ENCODE measurements around the gene DZIP1L.
"Not testable (repeated sequence)": the region's sequence is repeated elsewhere in the genome, so short reads cannot be mapped to it uniquely, and the experiment has no call there.

Gene DZIP1L

GRCh38 chr3:138114431-138114918, 933 bp downstream of the DZIP1L start:
- DNase-seq (ENCODE audit: low read depth in 2 of 2), result no peak

DNA sequence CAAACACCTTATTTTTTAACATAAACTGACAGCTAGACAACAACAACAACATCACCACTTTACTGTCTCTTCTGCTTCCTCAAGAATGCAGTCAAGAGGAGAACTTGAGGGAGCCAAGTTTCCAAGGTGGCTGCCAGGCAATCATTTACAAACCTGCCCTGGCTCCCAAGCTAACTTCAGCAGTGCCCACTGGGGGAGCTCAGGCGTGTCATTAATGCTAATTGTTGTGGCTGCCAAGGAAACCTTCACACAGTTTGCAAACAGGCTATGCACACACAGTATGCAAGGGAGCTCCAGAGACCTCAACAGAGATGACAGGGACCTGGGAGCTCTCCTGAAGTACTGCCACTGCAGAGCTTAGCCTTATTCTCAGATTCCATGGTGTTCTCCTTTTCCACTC, 2.1 kb downstream of the DZIP1L start:
- no peak for DNase-seq (ENCODE audit: low read depth in 2 of 2)

GRCh38 chr3:138112362-138112761, 3.0 kb downstream of the DZIP1L start:
- no peak for DNase-seq (ENCODE audit: low read depth in 2 of 2)

DNA sequence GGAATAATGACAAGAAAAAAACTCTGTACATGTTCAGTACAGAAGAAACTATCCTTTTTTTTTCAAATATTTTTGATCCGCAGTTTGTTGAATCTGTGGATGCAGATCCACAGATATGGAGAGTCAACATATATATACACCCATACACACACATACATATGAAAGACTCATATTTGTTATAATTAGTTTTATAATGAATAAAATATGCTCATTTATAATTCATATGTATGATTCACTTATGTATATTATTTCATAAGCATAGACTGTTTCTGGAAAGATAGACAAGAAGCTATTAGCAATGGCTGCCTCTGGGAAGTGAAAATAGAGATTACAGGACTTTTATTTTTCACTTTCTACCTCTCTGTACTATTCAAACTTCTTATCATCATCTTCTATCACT, 9.8 kb downstream of the DZIP1L start:
- no peak for DNase-seq (ENCODE audit: low read depth in 2 of 2)

- no peak for DNase-seq (ENCODE audit: low read depth in 2 of 2)
Observed at GRCh38 chr3:138103466-138103865, 11.9 kb downstream of the DZIP1L start.

DNA sequence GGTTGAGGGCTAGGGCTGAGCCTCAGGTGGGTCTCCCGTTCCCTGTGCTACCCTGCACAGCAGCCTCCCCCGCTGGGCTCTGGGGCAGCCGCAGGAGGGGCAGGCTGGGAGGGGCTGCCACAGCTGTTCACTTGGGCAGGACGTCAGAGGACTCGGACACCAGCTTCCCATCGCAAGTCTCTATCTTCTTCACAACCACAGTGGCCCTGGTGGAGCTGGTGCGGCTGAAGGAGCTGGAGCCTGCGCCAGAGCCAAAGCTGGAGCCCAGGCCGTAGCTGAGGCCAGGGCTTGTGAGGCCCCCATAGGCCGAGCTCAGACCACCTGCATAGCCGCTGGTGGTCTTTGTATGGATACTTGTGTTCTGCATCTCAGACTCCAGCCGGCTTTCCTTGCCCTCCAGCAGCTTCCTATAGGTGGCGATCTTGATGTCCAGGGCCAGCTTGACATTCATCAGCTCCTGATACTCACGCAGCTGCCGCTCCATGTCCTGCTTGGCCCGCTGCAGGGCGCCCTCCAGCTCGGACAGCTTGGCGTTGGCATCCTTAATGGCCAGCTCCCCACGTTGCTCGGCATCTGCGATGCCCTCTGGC, 14.0 kb downstream of the DZIP1L start:
- DNase-seq (ENCODE audit: low read depth in 2 of 2), result not testable (repeated sequence)

GRCh38 chr3:138099417-138099816, 16.0 kb downstream of the DZIP1L start:
- DNase-seq (ENCODE audit: low read depth in 2 of 2), result no peak

- no peak for DNase-seq (ENCODE audit: low read depth in 2 of 2)
Observed at GRCh38 chr3:138097192-138098172, 17.9 kb downstream of the DZIP1L start.

DNA sequence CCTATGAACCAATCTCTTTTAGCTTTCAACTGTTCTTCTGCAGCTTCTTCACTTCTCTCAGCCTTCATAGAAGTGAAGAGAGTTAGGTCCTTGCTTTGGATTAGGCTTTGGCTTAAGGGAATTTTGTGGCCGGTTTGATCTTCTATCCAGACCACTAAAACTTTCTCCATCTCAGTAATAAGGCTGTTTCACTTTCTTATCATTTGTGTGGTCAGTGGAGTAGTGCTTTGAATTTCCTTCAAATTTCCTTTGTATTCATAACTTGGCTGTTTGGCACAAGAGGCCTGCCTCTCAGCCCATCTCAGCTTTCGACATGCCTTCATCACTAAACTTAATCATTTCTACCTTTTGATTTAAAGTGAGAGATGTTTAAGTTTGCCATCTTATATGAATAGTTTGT, 21.7 kb downstream of the DZIP1L start:
- no peak for DNase-seq (ENCODE audit: low read depth in 2 of 2)

DNA sequence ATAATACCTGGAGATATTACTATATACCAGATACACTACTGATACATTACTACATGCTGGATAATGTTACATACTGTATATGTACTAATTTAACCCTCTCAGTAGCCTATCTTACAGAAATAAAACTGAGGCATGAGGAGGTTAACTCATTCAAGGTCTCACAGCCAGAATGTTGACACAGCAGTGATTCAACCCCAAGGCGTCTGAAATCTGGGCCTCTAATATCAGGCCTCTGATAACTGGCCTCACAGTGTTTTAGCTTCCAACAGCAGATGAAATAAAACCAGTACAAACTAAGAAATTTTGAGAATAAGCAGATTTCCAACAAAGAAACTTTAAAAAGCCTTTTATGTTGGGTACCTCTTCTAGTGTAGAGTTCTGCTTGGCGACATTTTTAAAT, 23.4 kb downstream of the DZIP1L start:
- DNase-seq (ENCODE audit: low read depth in 2 of 2), result no peak

DNA sequence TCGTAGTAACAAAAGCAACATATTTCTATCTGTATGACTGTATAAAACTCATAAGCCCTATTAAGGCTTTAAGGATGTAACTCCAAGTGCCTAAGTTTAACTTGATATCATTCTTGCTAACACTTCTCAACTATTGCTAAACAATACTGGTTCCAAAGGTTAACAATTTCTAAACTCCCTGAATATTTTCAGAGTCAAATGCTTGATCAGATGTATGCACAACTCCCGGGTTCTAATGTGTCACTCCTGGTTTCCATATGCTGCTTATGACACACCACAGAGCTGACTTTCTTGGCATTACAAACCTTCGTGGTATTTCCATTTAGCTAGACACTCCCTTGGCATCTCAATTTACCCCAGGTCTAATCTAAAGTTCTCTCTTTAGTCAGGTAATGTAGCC, 26.3 kb downstream of the DZIP1L start:
- DNase-seq (ENCODE audit: low read depth in 2 of 2), result peak in 1 of 2 experiments; percentile 23

DNA sequence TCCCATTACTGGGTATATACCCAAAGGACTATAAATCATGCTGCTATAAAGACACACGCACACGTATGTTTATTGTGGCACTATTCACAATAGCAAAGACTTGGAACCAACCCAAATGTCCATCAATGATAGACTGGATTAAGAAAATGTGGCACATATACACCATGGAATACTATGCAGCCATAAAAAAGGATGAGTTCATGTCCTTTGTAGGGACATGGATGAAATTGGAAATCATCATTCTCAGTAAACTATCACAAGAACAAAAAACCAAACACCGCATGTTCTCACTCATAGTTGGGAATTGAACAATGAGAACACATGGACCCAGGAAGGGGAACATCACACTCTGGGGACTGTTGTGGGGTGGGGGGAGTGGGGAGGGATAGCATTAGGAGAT, 29.7 kb downstream of the DZIP1L start:
- not testable (repeated sequence) for DNase-seq (ENCODE audit: low read depth in 2 of 2)

DNA sequence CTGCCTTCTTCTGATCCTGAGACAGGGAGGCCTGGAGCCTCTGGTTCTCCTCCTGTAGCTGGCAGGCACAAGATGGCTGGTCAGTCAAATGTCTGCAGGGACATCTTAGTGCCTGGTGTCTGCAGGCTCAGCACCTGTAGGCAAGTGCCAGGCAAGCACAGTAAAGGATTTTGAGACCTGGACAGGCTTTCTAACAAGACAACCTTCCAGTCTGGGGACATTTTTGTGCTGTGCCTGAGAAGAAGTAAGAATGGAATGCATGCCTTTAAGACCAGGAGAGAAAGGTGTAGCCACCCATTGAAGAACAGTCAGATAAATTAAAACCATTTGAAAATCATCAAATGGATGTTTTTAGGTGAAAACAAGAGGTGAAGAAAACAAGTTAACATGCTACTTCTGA, 31.2 kb downstream of the DZIP1L start:
- no peak for DNase-seq (ENCODE audit: low read depth in 2 of 2)

- DNase-seq (ENCODE audit: low read depth in 2 of 2), result no peak
Observed at GRCh38 chr3:138082992-138083386, 32.4 kb downstream of the DZIP1L start.

DNA sequence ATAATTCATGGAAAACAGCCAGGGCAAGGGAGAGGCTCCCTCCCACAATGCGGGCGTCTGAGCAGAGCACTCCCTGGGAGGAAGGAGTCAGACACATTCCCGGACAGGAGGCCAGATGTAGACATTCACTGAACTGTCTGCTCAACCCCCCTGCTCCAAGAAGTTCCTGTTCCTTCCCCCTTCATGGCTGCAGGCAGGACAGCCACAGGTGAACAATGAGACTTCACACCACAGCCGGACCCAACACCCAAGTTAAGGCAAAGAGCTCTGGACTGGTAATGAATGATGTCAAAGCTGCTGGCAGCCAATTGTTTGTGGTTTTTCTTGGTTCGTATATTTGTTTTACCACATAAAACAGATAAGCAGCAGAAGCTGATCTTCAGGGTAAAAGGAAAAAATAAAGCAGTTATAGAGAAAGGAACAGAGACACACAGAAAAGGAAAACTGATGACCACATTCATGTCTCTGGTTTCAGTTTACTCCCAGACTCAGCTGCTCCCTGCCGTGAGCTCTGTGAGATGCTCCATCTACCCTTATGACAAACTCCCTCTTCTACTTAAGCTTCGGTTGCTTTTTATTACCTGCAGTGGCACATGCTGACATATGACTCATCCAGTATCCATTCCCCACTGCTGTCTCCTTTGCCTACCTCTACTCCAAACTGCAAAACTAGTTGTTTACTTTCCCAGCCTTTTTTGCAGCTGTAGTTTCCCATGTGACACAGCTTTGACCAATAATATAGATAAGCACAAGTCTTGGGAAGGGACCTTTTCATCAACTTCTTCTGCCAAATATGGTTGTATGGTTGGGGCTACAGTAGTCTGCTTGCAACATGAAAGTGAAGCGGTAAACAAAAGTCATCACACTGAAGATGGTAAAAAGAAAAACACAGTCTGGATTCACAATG, 33.1 kb downstream of the DZIP1L start:
- peak; percentile 49 to 50 for DNase-seq (ENCODE audit: low read depth in 2 of 2)

GRCh38 chr3:138081371-138082084, 33.9 kb downstream of the DZIP1L start:
- DNase-seq (ENCODE audit: low read depth in 2 of 2), result peak in 1 of 2 experiments; percentile 29

GRCh38 chr3:138079901-138080300, 35.5 kb downstream of the DZIP1L start:
- no peak for DNase-seq (ENCODE audit: low read depth in 2 of 2)

DNA sequence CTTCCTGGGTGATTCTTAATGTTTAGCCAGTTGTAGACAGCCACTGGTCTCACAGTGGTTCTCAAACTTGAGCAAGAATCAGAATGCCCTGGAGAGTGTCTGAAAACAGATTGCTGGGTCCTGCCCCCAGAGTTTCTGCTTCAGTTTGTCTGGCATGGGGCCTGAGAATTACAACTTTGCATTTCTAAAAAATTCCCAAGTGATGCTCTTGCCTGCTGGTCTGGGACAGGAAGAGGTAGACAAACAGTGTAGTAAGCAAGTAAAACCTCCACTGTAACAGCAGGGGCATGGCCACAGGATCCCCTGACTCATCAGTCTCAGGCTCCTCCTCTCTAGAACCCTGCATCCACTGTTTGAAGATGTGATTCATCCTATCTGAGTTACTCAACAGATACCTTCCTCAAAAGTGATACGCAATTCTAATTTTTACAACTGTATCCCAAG, 36.5 kb downstream of the DZIP1L start:
- DNase-seq (ENCODE audit: low read depth in 2 of 2), result peak; percentile 89 to 90

DNA sequence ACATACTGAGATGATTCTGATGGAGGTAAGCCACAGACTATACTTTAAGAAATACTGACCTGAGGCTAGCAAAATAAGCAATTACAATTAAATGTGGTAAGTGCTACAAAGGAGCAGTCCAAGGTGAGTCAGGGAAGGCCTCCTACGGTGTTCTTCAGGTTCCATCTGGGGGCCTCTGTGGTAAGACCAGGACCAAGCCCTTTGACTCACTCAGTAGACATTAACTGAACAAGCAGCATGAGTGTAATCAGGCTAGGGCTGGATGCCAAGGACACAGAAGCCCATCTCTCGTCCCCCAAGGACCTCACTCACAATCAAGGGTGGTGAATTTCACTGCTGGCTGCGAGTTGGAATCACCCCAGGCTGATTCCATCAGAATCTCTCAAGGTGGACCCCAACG, 37.3 kb downstream of the DZIP1L start:
- no peak for DNase-seq (ENCODE audit: low read depth in 2 of 2)

DNA sequence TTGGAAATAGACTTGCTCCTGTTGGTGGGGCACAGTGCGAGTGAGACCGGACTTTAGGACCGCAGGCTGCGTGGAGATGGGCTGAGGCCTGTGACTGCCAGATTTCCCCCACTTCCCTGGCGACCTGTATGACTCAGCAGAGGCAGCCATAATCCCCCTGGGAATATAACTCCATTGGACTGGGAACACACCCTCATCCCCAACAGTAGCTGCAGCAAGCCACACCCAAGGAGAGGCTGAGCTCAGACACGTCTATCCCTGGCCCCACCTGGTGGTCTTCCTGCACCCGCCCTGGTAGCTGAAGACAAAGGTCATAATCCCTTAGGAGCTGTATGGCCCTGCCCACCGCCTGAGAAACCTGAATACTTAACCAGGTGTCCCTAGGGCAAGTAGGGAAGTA, 42.6 kb downstream of the DZIP1L start:
- DNase-seq (ENCODE audit: low read depth in 2 of 2), result no peak

DNA sequence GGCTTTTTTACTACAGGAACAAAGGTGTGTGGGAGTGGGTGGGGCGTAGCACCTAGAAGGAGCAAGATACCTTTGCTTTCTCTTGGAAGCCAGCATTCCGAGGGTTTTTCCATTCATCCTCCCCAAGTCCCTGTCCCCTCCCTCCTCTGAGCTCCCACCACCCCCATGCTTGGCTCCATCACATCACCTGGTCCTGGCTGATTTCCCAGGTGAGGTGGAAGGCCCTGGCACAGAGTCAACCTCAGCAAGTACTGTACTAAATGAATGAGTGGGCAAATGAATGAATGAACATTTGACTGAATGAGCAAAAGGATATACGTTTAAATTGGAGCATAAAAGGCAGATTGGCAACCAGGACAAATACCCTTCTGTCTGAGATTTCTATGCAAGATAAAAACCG, 45.4 kb downstream of the DZIP1L start:
- no peak for DNase-seq (ENCODE audit: low read depth in 2 of 2)
